Prostate gland (tissue), 2 donors: ENCODE measurements around the gene SEPTIN14.
"Not testable (repeated sequence)": the region's sequence is repeated elsewhere in the genome, so short reads cannot be mapped to it uniquely, and the experiment has no call there.

Experiments
- CTCF ChIP-seq, 4 experiments: fragments of 200-600 bp in 2 of 4; fragments of 450-650 bp in 2 of 4; sonication (generic) in 2 of 4; IDR thresholded peaks; 1 replicate in 3 of 4; 2 replicates in 1 of 4; pipeline ENCODE4 v1.5.1; 2016 to 2019; ENCODE audit warnings: antibody characterized with exemption in 4 of 4, mild to moderate bottlenecking in 2 of 4, moderate library complexity in 2 of 4
- POLR2A ChIP-seq: fragments of 450-650 bp; IDR thresholded peaks from one replicate; pipeline ENCODE4 v1.6.1; 2016; ENCODE audit warnings: antibody characterized with exemption, mild to moderate bottlenecking
- POLR2AphosphoS5 ChIP-seq: sonication (generic); formaldehyde crosslinking; IDR thresholded peaks from one replicate; pipeline ENCODE4 v1.6.1; 2017; ENCODE audit warnings: antibody characterized with exemption

GRCh38 chr7:55845164-55845563 lies 17.4 kb downstream of the SEPTIN14 start:
- not testable (repeated sequence) for TF ChIP-seq POLR2A; CTCF (IDR thresholded peaks at IDR 0.05); POLR2AphosphoS5
